ENCODE data around the gene OR8D1. TPM values are rescaled to one million over a fixed set of nuclear protein-coding genes. Genes with fewer than 3 reads are reported as not detected.

The OR8D1 gene
- not detected in 2 replicates for total RNA-seq

GRCh38 chr11:124313849-124314248 lies at the start of gene OR8D1:
Gene OR8D1 (minus strand): TSS chr11:124313949. CDS start chr11:124310766, 3,183 bp downstream.

DNA sequence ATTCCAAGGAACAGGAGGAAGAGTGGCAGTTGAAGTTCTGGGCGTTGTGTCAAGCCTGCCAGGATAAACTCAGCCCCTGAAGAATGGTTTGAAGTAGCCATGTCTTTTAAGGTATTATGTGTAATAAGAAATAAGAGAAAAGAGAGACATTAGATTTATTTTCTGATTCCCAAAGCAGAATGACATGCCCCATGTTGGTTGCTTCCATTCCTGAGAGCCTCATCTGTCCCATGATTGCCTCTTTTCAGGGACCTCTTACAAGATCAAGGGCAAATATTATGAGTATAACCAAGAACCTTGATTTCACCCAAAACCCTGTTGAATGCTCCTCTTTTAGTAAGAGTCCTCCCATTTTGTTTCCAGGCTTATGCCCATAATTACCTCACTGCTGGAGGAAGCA lies 6.3 kb upstream of the OR8D1 start, which contains the start of gene OR8D2:
Gene OR8D2 (minus strand): TSS at position 101 of the 400 bp plus-strand sequence. CDS start 0 bp downstream, at position 101.

DNA sequence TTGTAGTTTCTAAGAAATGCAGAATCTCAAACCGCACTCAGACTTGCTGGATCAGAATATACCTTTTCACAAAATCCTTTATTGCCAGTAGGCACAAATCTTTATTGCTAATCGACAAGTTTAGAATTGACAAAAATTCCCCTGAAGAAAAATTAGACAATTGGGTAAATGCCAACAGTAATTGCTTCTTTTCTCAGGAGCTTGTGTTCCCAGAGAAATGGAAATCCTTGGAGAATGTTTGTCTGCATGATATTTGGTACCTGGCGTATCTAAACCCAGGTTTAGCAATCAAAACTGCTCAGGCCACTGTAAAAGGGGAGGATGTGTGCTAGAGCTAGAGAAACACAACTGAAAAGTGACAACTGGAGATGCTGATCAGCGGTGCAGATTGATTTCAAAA lies 57.7 kb downstream of the OR8D1 start, which contains the start of gene OR8G5:
Gene OR8G5 (plus strand): TSS at position 301 of the 400 bp plus-strand sequence. CDS start 8,556 bp downstream, outside the sequence.

Other genes with a start within 250 kb of the OR8D1 start
- 10.1 and 14.5 TPM in 2 replicates for gene VWA5A, start 198.5 kb downstream of the OR8D1 start, total RNA-seq
- not detected in 2 replicates for gene OR10D3, start 130.6 kb downstream of the OR8D1 start, total RNA-seq
- not detected in 2 replicates for gene OR8G1, start 72.9 kb downstream of the OR8D1 start, total RNA-seq
- gene OR8G5, start 57.6 kb downstream of the OR8D1 start, total RNA-seq: not detected in 2 replicates
- not detected in 2 replicates for gene OR8D2, start 6.2 kb upstream of the OR8D1 start, total RNA-seq
- gene OR8B2, start 70.5 kb upstream of the OR8D1 start, total RNA-seq: not detected in 2 replicates
- not detected in 2 replicates for gene OR8B3, start 85.1 kb upstream of the OR8D1 start, total RNA-seq
- not detected in 2 replicates for gene OR8B4, start 110.9 kb upstream of the OR8D1 start, total RNA-seq
- gene OR8B8, start 131.7 kb upstream of the OR8D1 start, total RNA-seq: not detected in 2 replicates
- not detected in 2 replicates for gene OR8B12, start 229.7 kb upstream of the OR8D1 start, total RNA-seq

All from myometrial cell (primary cell).